C1 segment of cervical spinal cord (tissue), 14 donors: ENCODE results near the gene LPCAT4.
"Not testable (repeated sequence)": the region's sequence is repeated elsewhere in the genome, so short reads cannot be mapped to it uniquely, and the experiment has no call there.

Source experiments
- DNase-seq, 14 donors: peaks; one replicate each; lab custom pipeline; 2025; lab: John Stamatoyannopoulos, UW

LPCAT4 gene

GRCh38 chr15:34367101-34368081 is at the start of gene LPCAT4:
Gene LPCAT4 (minus strand): TSS chr15:34367196. CDS start chr15:34367100, 96 bp downstream.
- peak; percentile 22 to 95 (median 84) for DNase-seq

GRCh38 chr15:34409511-34409910 is 42.5 kb upstream of the LPCAT4 start:
- DNase-seq = not testable (repeated sequence)

GRCh38 chr15:34408973-34409372 is 42.0 kb upstream of the LPCAT4 start:
- DNase-seq = not testable (repeated sequence)

DNA sequence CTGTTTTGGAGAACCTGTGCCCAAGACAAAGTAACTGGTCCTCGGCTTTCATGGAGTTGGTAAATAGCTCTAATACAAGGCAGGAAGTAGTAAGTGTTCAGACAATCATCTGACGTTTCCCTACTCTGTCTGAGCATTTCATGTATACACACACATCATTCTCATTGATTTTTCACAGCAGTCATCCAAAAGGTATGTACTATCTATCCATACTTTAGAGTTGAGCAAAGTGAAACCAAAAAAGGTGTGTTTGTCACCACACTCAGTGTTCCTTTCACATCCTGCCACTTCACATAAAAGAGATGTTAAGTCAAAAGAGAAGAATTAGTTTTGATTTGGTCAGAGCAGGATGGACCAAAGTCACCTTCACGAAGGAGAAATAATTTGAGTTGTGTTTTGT is 36.9 kb upstream of the LPCAT4 start:
- not testable (repeated sequence) for DNase-seq

GRCh38 chr15:34403160-34403598 is 36.2 kb upstream of the LPCAT4 start:
- DNase-seq = not testable (repeated sequence)

- DNase-seq = not testable (repeated sequence)
Measured at GRCh38 chr15:34397637-34398259, 30.8 kb upstream of the LPCAT4 start.

DNA sequence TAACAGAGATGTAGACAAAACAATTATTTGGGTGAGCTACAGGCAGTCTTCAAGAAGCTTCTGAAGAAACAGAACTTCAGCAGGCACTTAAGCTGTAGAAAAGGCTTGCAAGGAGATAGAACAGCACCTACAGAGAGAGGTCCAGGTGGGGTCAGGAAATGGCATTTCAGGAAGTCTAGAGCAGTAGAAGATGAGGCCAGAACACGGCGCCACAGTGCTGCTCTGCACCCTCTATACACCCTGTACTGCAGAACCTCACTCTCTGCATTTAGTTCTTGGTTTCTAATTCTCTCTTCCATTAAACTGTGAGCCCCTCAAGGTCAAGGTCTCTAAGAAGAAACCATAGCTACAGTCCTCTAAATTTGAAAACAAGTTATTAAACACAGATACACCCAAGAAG is 26.0 kb upstream of the LPCAT4 start:
- DNase-seq = not testable (repeated sequence)

- DNase-seq = not testable (repeated sequence)
Measured at GRCh38 chr15:34389594-34390086, 22.6 kb upstream of the LPCAT4 start.

- DNase-seq = not testable (repeated sequence)
Measured at GRCh38 chr15:34381829-34382521, 15.0 kb upstream of the LPCAT4 start.

DNA sequence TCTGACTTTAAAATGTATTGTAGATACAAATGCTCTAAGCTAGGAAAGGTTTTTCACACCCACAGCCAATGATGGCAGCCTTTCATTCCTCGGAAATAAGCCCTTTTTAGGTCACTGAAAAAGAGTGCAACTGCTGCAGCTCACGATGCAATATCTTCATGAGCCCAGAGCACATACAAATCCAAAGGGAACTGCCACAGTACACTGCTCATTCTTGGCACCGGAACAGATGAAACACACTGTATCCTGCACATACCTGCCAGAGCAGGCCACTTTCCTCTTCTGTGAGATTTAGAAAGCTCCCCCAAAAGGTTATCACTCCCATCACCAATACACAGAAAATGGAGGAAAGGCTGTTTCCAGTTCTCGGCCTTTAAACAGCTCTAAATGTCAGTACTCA is 13.5 kb upstream of the LPCAT4 start:
- DNase-seq = peak in 1 of 14 donors; percentile 31

DNA sequence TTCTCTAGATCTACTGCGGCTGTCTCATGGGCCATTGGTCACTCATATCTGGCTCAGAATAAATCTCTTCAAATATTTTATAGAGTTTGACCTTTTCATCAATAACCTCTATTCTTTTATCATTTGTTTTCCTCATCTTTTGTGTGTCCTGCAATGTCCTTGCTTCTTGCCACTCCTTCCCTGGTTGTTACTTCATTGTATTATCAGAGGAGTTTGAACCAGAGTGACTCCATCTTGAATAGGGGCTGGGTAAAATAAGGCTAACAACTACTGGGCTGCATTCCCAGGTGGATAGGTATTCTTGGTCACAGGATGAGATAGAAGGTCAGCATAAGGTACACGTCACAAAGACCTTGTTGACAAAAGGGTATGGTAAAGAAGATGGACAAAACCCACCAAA is 9.9 kb upstream of the LPCAT4 start:
- DNase-seq = no peak

DNA sequence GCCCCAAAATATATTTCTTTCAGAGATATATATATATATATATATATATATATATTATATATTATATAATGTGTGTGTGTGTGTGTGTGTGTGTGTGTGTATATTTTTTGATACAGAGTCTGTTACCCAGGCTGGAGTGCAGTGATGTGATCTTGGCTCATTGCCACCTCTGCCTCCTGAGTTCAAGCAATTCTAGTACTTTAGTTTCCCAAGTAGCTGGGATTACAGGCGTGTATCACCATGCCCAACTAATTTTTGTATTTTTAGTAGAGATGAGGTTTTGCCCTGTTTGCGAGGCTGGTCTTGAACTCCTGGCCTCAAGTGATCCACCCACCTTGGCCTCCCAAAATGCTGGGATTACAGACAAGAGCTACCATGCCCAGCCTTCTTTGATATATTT is 8.5 kb upstream of the LPCAT4 start:
- DNase-seq = not testable (repeated sequence)

DNA sequence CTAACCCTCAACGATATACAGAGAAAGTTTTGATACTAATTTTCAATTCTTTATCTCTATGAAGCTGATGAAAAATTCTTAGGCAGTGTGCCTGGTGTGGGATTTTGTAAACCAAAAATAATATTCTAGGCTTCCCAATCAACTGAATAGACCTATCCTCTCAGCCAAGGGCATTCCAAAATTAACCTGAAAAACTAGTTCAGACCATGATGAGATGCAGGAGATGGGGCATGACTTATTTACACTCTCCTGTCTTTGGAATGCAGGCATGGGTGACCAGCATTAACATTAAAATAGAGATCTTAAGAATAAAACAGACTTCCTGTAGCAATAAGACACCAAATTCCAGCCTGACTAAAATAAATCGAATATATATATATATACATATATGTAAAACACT is 7.8 kb upstream of the LPCAT4 start:
- DNase-seq = no peak

DNA sequence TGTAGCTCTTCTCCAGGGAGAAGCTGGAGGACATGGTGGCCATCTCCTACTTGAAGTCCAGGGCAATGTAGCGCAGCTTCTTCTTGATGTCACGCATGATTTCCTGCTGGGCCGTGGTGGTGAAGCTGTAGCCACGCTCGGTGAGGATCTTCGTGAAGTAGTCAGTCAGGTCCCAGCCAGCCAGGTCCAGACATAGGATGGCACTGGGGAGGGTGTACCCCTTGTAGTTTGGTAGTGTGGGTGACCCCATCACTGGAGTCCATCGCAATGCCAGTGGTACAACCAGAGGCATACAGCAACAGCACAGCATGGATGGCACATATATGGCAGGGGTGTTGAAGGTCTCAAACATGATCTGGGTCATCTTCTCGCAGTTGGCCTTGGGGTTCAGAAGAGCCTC is 7.0 kb upstream of the LPCAT4 start:
- DNase-seq = no peak

DNA sequence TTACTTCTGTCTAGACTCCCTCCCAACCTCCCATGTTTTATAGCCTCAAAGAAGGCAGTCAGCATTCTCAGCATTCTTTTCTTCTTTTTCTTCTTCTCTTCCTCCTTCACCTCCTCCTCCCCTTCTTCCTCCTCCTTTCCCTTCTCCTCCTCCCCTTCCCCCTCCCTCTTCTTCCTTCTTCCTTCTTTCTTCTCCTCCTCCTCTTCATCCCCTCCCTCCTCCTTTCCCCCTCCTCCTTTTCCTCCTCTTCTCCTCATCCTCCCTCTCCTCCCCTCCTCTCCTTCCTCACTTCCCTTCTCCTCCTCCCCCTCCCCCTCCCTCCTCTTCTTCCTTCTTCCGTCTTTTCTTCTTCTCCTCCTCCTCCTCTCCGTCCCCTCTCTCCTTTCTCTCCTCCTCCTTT is 3.6 kb upstream of the LPCAT4 start:
- DNase-seq = no peak

- DNase-seq = no peak
Measured at GRCh38 chr15:34370129-34370528, 3.1 kb upstream of the LPCAT4 start.

- peak in 10 of 14 donors; percentile 17 to 80 (median 42) for DNase-seq
Measured at GRCh38 chr15:34366271-34367065, 528 bp downstream of the LPCAT4 start.

DNA sequence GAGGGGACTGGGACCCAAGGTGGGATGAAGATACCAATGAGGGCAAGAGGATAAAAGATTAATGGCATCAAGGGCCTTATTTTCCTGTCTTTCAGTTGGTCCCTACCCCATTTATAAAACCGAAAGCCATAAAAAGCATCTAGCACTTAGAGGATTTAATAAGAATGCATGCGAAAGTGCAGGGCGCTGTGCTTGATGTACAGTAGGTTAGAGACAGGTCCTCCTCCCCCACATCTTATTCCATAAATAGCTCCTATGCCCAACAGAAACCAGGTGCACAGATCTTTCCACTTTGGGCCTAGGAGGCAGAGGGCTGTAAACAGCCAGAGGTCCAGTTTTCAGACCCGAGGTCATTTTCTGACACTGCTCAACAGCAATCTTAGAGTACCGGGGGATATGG is 1.2 kb downstream of the LPCAT4 start:
- peak in 1 of 14 donors; percentile 73 for DNase-seq

DNA sequence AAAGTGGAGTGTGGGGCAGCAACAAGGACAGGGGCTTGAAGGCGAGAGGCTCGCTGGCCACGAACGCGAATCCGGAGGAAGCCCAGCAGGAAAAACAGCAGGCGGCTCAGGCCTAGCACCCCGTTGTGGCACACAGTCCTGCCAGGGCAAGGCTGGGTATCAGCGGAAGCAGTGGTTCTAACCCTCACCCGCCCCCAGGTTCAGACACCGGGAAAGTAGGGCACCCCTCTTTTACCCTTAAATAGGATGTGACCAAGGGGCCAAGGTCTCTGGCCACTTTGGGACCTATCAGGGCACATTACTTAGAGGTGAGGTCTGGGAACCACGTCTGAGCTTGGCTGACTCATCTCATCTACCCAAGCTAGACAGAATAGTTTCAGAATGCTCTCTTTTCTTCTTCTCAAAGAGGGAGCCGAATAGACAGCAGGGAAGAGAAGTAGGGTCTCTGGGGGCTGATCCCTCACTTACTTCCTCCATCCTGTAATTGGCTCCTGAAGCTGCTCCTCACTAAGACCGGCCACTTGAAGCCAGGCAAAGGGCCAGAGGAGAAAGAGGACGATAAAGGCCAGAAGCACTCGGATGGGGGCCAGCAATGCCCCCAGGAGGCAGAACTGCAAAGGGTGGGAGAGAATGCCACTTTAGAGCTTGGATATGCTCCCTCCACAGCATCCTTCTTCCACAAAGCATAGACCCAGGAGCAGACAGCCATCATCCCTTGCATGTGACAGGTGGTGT is 1.7 kb downstream of the LPCAT4 start:
- peak in 1 of 14 donors; percentile 2 for DNase-seq

- no peak for DNase-seq
Measured at GRCh38 chr15:34364041-34364440, 3.0 kb downstream of the LPCAT4 start.
